Panc1 (cell line): ENCODE data around the gene CST4. TPM values are rescaled to one million over a fixed set of nuclear protein-coding genes. Genes with fewer than 3 reads are reported as not detected.

Experiments used
- ATAC-seq: fragments of 200-7000 bp; cut with Tn5 transposase; 2 replicates; pipeline ENCODE4 v1.9.1; 2020; ENCODE audit warnings: mild to moderate bottlenecking, moderate library complexity
- BruUV-seq: library from RNA; stranded (reverse); fragments of 400-500 nt; replicated peaks from 2 replicates; lab custom pipeline; 2021; lab: Mats Ljungman, UMichigan
- CTCF ChIA-PET: fragments of 300-600 bp; sonication (Branson Sonifier 250); formaldehyde crosslinking; loops from one replicate; lab custom pipeline; 2022; ENCODE audit warnings: antibody characterized with exemption; lab: Charles Lee
- POLR2A ChIA-PET: fragments of 300-600 bp; sonication (Branson Sonifier 250); formaldehyde crosslinking; loops from one replicate; lab custom pipeline; 2022; ENCODE audit warnings: antibody characterized with exemption; lab: Charles Lee
- DNase-seq: peaks from one replicate; pipeline ENCODE4 v3.0.0-alpha.2; 2010; ENCODE audit warnings: low read depth, low spot score
- H3K27ac ChIP-seq: 2 replicates; pipeline ENCODE4 v1.5.1; 2011; ENCODE audit warnings: mild to moderate bottlenecking, low read length, inconsistent platforms
- H3K27me3 ChIP-seq: fragments of 200-500 bp; sonication (Bioruptor generic); 2 replicates; pipeline ENCODE4 v1.6.0; 2014; ENCODE audit warnings: low read length, inconsistent platforms; ENCODE audit not compliant: control insufficient read depth, insufficient read depth
- H3K36me3 ChIP-seq: fragments of 200-500 bp; sonication (Bioruptor generic); 2 replicates; pipeline ENCODE4 v1.5.1; 2014; ENCODE audit warnings: inconsistent platforms, mild to moderate bottlenecking, low read length, moderate library complexity; ENCODE audit not compliant: control insufficient read depth, insufficient read depth
- H3K4me1 ChIP-seq: 2 replicates; pipeline ENCODE4 v1.5.1; 2011; ENCODE audit warnings: inconsistent platforms, mild to moderate bottlenecking, low read length, moderate library complexity; ENCODE audit not compliant: control insufficient read depth, insufficient read depth
- H3K4me3 ChIP-seq, 2 experiments: 2 replicates each; pipeline ENCODE4 v1.5.1; 2011 to 2012; ENCODE audit warnings: low read depth in 2 of 2, low read length in 2 of 2, mild to moderate bottlenecking in 2 of 2, inconsistent platforms in 1 of 2, moderate library complexity in 1 of 2
- H3K9me3 ChIP-seq: fragments of 200-500 bp; sonication (Bioruptor generic); 2 replicates; pipeline ENCODE4 v1.5.1; 2014; ENCODE audit warnings: low read depth, mild to moderate bottlenecking, inconsistent platforms, low read length, moderate library complexity; ENCODE audit not compliant: control insufficient read depth, insufficient read depth
- CTCF ChIP-seq: fragments of 450-650 bp; IDR thresholded peaks from 2 replicates; pipeline ENCODE4 v1.5.1; 2017; ENCODE audit warnings: mild to moderate bottlenecking
- POLR2AphosphoS5 ChIP-seq: IDR thresholded peaks from 2 replicates; pipeline ENCODE4 v1.6.1; 2012; ENCODE audit warnings: mild to moderate bottlenecking, low read depth, low read length, moderate library complexity
- REST ChIP-seq, 2 experiments: IDR thresholded peaks; 2 replicates each; pipeline ENCODE4 v1.6.1; 2011 to 2012; ENCODE audit warnings: low read depth in 2 of 2, control low read depth in 1 of 2, low read length in 1 of 2, mild to moderate bottlenecking in 1 of 2, moderate library complexity in 1 of 2; ENCODE audit not compliant: insufficient read depth in 1 of 2
- SIN3A ChIP-seq: IDR thresholded peaks from 2 replicates; pipeline ENCODE4 v1.6.1; 2012; ENCODE audit warnings: low read depth, mild to moderate bottlenecking, low read length, moderate library complexity, borderline replicate concordance; ENCODE audit not compliant: insufficient read depth
- TCF7L2 ChIP-seq: IDR thresholded peaks from 2 replicates; pipeline ENCODE4 v1.6.1; 2011; ENCODE audit warnings: mild to moderate bottlenecking, low read depth, low read length, inconsistent platforms
- in situ Hi-C: cut with HindIII; loops from 2 replicates; pipeline ENCODE4 v1.10.0; 2016; ENCODE audit warnings: low sequenced_read_pairs, low pct_unique_long_range_greater_than_20kb
- intact Hi-C: fragments of 100-400 bp; cut with micrococcal nuclease; formaldehyde crosslinking; loops from one replicate; pipeline ENCODE4 v1.10.0; 2022; ENCODE audit not compliant: unreplicated experiment
- total RNA-seq: library from RNA; stranded (reverse); gene quantifications from one replicate; pipeline ENCODE4 v1.2.1, GENCODE V29; 2021; ENCODE audit not compliant: unreplicated experiment

Gene CST4
- total RNA-seq, 1 experiment from 2014 or later, result not detected

GRCh38 chr20:23663180-23663579, 25.7 kb downstream of the CST4 start:
- TF ChIP-seq CTCF (no peak), TCF7L2 (no peak), POLR2AphosphoS5 (no peak), REST (IDR thresholded peaks at IDR 0.05; ENCODE audit: insufficient read depth in 1 of 2, low read depth in 2 of 2, low read length in 1 of 2) (no peak), SIN3A (no peak)
- no peaks in the 10 kb centered on the region for H3K27me3 ChIP-seq
- no peaks in the 10 kb centered on the region for H3K36me3 ChIP-seq
- DNase-seq (no peak), ATAC-seq (no peak)
- BruUV-seq, result no TSS peak
- H3K4me1 ChIP-seq, result no peaks in the 10 kb centered on the region
- intact Hi-C loops (no loop called here), in situ Hi-C loops (no loop called here)
- H3K9me3 ChIP-seq, result no peaks in the 10 kb centered on the region
- no peak overlapping the region for H3K27ac ChIP-seq
- POLR2A ChIA-PET, result no interaction called here
- CTCF ChIA-PET, result no interaction called here
- H3K4me3 ChIP-seq, result no peak overlapping the region

GRCh38 chr20:23662276-23662870, 26.5 kb downstream of the CST4 start:
- in situ Hi-C loops (no loop called here), intact Hi-C loops (no loop called here)
- CTCF ChIA-PET, result no interaction called here
- ATAC-seq (no peak), DNase-seq (no peak)
- no TSS peak for BruUV-seq
- TF ChIP-seq REST (IDR thresholded peaks at IDR 0.05; ENCODE audit: insufficient read depth in 1 of 2, low read depth in 2 of 2, low read length in 1 of 2) (no peak), TCF7L2 (no peak), POLR2AphosphoS5 (no peak), SIN3A (no peak)
- no peak overlapping the region for H3K4me3 ChIP-seq
- H3K27me3 ChIP-seq, result peaks cover 3% of the 10 kb centered on the region; the same call in 1 of the 2 replicates
- POLR2A ChIA-PET, result interaction anchor here (0.7 kb wide), 1 partner anchor 305 kb away, joined by 3 read pairs; no protein-coding TSS in a partner anchor
- no peaks in the 10 kb centered on the region for H3K9me3 ChIP-seq
- no peaks in the 10 kb centered on the region for H3K4me1 ChIP-seq
- H3K27ac ChIP-seq, result no peak overlapping the region
- H3K36me3 ChIP-seq, result no peaks in the 10 kb centered on the region
